WTC11 (cell line): ENCODE results near the gene PNCK.

Experiments
- JUN ChIP-seq: sonication (generic); formaldehyde crosslinking; IDR thresholded peaks from 2 replicates; pipeline ENCODE4 v1.8.0; 2023; ENCODE audit warnings: mild to moderate bottlenecking, missing genetic modification reagents
- RELA ChIP-seq: sonication (generic); formaldehyde crosslinking; IDR thresholded peaks from 2 replicates; pipeline ENCODE4 v1.8.1; 2022; ENCODE audit warnings: missing genetic modification reagents, mild to moderate bottlenecking, borderline replicate concordance
- SP1 ChIP-seq: sonication (generic); formaldehyde crosslinking; conservative IDR thresholded peaks from 2 replicates; pipeline ENCODE4 v1.8.1; 2022; ENCODE audit warnings: missing genetic modification reagents
- ZNF263 ChIP-seq: sonication (generic); formaldehyde crosslinking; IDR thresholded peaks from 2 replicates; pipeline ENCODE4 v1.8.1; 2022; ENCODE audit warnings: low read depth, mild to moderate bottlenecking, moderate library complexity, missing genetic modification reagents
- ZNF317 ChIP-seq: sonication (generic); formaldehyde crosslinking; IDR thresholded peaks from 2 replicates; pipeline ENCODE4 v1.8.1; 2023; ENCODE audit warnings: low read depth, mild to moderate bottlenecking, moderate library complexity, missing genetic modification reagents, borderline replicate concordance
- TF ChIP-seq, protein P1 (sequence below): fragments of 200-600 bp; IDR thresholded peaks from 2 replicates; pipeline ENCODE4 v1.8.0; 2022; ENCODE audit warnings: antibody characterized with exemption
- TF ChIP-seq, protein P2 (sequence below): sonication (generic); formaldehyde crosslinking; IDR thresholded peaks from 2 replicates; pipeline ENCODE4 v1.8.0; 2023; ENCODE audit warnings: mild to moderate bottlenecking, missing genetic modification reagents
- TF ChIP-seq, protein P3 (sequence below): sonication (generic); formaldehyde crosslinking; IDR thresholded peaks from 2 replicates; pipeline ENCODE4 v1.8.0; 2022; ENCODE audit warnings: mild to moderate bottlenecking, missing genetic modification reagents

DNA sequence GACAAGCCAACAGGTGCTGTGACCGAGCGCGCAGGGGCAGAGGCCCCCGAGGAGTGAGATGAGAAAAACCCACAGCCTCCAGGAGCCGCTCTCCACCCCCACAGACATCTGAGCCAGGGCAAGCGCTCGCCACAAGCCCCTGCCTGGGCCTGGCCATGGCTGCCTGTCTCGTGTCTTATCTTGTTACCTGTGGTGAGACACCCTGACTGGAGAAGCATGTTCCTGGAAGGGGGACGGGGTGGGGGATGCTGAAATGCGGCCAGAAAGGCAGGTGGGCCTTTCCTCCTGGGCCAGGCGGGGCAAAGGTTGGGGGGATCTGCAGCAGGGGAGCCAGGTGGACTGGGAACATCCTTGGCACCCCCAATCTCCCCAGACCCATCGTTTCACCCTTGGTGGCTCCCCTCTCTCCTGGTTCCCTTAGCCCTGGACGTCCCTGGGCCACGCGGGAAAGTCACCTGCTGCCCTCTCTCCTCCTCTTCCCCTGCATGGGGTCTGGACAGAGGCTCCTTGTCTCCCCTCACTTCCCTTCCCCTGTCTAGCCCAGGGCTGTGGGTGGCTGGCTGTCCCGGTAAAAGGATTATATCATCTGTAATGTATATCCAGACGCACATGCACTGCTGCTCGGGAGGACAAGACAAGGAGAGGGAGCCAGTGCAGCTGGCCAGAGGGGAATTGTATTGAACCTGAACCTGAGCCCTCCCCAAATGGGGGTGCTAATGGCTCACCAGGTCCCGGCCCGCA lies 35.0 kb downstream of the PNCK start:
- TF ChIP-seq, protein P1, sequence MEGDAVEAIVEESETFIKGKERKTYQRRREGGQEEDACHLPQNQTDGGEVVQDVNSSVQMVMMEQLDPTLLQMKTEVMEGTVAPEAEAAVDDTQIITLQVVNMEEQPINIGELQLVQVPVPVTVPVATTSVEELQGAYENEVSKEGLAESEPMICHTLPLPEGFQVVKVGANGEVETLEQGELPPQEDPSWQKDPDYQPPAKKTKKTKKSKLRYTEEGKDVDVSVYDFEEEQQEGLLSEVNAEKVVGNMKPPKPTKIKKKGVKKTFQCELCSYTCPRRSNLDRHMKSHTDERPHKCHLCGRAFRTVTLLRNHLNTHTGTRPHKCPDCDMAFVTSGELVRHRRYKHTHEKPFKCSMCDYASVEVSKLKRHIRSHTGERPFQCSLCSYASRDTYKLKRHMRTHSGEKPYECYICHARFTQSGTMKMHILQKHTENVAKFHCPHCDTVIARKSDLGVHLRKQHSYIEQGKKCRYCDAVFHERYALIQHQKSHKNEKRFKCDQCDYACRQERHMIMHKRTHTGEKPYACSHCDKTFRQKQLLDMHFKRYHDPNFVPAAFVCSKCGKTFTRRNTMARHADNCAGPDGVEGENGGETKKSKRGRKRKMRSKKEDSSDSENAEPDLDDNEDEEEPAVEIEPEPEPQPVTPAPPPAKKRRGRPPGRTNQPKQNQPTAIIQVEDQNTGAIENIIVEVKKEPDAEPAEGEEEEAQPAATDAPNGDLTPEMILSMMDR, result no peak
- TF ChIP-seq JUN (CRISPR knock-in tag), result no peak
- TF ChIP-seq SP1 (CRISPR knock-in tag), result no peak
- TF ChIP-seq, protein P2, sequence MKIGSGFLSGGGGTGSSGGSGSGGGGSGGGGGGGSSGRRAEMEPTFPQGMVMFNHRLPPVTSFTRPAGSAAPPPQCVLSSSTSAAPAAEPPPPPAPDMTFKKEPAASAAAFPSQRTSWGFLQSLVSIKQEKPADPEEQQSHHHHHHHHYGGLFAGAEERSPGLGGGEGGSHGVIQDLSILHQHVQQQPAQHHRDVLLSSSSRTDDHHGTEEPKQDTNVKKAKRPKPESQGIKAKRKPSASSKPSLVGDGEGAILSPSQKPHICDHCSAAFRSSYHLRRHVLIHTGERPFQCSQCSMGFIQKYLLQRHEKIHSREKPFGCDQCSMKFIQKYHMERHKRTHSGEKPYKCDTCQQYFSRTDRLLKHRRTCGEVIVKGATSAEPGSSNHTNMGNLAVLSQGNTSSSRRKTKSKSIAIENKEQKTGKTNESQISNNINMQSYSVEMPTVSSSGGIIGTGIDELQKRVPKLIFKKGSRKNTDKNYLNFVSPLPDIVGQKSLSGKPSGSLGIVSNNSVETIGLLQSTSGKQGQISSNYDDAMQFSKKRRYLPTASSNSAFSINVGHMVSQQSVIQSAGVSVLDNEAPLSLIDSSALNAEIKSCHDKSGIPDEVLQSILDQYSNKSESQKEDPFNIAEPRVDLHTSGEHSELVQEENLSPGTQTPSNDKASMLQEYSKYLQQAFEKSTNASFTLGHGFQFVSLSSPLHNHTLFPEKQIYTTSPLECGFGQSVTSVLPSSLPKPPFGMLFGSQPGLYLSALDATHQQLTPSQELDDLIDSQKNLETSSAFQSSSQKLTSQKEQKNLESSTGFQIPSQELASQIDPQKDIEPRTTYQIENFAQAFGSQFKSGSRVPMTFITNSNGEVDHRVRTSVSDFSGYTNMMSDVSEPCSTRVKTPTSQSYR (CRISPR knock-in tag), result no peak
- no peak for TF ChIP-seq RELA (CRISPR knock-in tag)
- TF ChIP-seq, protein P3, sequence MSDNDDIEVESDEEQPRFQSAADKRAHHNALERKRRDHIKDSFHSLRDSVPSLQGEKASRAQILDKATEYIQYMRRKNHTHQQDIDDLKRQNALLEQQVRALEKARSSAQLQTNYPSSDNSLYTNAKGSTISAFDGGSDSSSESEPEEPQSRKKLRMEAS (CRISPR knock-in tag), result no peak
- TF ChIP-seq ZNF317 (CRISPR knock-in tag), result no peak
- TF ChIP-seq ZNF263 (CRISPR knock-in tag), result no peak
